C4-2B (cell line): Measurements from ENCODE around the gene DVL2.

ENCODE experiments used
- CTCF ChIP-seq: fragments of 450-650 bp; conservative IDR thresholded peaks from 2 replicates; pipeline ENCODE4 v1.5.1; 2017; ENCODE audit warnings: mild to moderate bottlenecking
- ZFX ChIP-seq: fragments of 450-650 bp; IDR thresholded peaks from 2 replicates; pipeline ENCODE4 v1.6.1; 2017

- TF ChIP-seq CTCF (no peak), ZFX (no peak)
These were observed 29.4 kb downstream of the DVL2 start for GRCh38 chr17:7204828-7205461.
